HG03432 (cell line): ENCODE measurements around the gene SH3RF3.

Experiments
- ATAC-seq: cut with Tn5 transposase; IDR thresholded peaks from one replicate; pipeline ENCODE4 v1.9.1; 2021; ENCODE audit warnings: mild to moderate bottlenecking, moderate library complexity; ENCODE audit not compliant: unreplicated experiment

The SH3RF3 gene

GRCh38 chr2:109370399-109371035, 241.5 kb downstream of the SH3RF3 start:
- no peak for ATAC-seq

GRCh38 chr2:109371481-109372170, 242.6 kb downstream of the SH3RF3 start:
- ATAC-seq = no peak

GRCh38 chr2:109372171-109372568, 243.2 kb downstream of the SH3RF3 start:
- ATAC-seq = no peak

- ATAC-seq = no peak
Observed at GRCh38 chr2:109372614-109373013, 243.6 kb downstream of the SH3RF3 start.

- ATAC-seq = no peak
Observed at GRCh38 chr2:109373791-109374547, 245.0 kb downstream of the SH3RF3 start.

GRCh38 chr2:109374548-109375130, 245.6 kb downstream of the SH3RF3 start:
- no peak for ATAC-seq

- ATAC-seq = no peak
Observed at GRCh38 chr2:109375131-109375561, 246.1 kb downstream of the SH3RF3 start.

GRCh38 chr2:109375656-109376055, 246.7 kb downstream of the SH3RF3 start:
- no peak for ATAC-seq

GRCh38 chr2:109376115-109376514, 247.1 kb downstream of the SH3RF3 start:
- no peak for ATAC-seq

GRCh38 chr2:109376796-109377495, 247.9 kb downstream of the SH3RF3 start:
- ATAC-seq = no peak

- no peak for ATAC-seq
Observed at GRCh38 chr2:109377976-109378375, 249.0 kb downstream of the SH3RF3 start.

GRCh38 chr2:109378682-109379081, 249.7 kb downstream of the SH3RF3 start:
- ATAC-seq = no peak

GRCh38 chr2:109379507-109379906, 250.5 kb downstream of the SH3RF3 start:
- no peak for ATAC-seq

GRCh38 chr2:109380502-109381326, 251.7 kb downstream of the SH3RF3 start:
- ATAC-seq = no peak

GRCh38 chr2:109381327-109381820, 252.4 kb downstream of the SH3RF3 start:
- ATAC-seq = no peak

- ATAC-seq = no peak
Observed at GRCh38 chr2:109382226-109382895, 253.4 kb downstream of the SH3RF3 start.

- no peak for ATAC-seq
Observed at GRCh38 chr2:109382951-109383350, 253.9 kb downstream of the SH3RF3 start.

- no peak for ATAC-seq
Observed at GRCh38 chr2:109383505-109384307, 254.7 kb downstream of the SH3RF3 start.
